Activated T-cell treated with anti-CD3 and anti-CD28 coated beads, Interleukin-2, amount 50 U/mL, for 48 hours (primary cell): ENCODE data around the gene ZNF445.

ENCODE experiments used
- DNase-seq, 2 experiments: peaks; one replicate each; pipeline ENCODE4 v3.0.0-alpha.2; 2020

The ZNF445 gene

DNA sequence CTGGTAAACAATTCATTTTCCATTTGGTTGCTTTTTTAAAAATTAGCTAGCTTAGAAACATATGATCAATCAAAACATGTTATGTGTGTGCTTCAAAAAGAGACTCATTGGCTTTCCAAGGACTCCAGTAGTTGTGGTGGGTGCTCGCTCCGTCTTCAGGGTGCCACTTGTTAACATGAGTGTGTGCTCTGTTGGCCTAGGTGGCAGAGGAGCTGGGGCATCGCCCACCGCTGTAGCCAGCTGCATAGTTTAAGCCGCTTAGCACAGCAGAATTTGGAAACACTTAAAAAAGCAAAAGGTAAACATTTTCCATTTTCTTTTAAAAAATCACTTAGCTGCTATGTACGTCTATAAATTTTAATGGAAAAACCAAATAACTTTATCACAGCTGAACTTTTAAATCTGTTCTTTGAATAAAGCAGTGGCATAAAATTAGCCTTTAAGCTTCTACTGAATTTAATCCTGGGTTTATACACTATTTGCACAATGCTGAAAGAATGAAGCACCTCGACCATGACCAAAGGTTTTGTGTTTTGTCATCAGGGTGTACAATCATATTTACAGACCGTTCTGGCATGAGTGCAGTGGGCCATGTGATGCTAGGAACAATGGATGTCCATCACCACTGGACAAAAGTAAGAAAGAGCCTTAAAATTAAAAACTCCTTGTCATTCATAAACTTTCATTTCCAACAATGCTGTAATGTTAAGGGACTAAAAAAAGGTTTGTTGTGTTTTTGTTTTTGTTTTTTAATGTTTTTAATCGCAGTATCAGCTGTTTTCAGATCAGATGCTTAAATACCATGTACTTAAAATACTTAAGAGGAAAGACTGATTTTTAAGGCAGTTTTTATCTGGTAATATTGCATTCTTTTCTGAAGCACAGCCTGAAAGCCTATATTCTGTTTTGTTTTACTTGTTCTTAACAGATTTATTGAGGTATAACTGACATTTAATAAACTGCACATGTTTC is 81.0 kb downstream of the ZNF445 start:
- no peak for DNase-seq

DNA sequence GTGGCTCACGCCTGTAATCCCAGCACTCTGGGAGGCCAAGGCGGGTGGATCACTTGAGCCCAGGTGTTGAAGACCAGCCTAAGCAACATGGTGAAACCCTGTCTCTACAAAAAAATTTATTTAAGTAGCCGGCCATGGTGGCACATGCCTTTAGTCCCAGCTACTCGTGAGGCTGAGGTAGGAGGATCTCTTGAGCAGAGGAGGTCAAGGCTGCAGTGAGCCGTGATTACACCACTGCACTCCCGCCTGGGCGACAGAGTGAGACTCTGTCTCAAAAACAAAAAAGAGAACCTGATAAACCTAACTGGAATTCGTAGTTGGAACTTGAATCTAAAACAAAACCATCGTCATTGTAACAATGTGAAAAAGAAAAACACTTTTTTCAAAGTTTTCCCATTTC is 81.8 kb downstream of the ZNF445 start:
- no peak for DNase-seq

DNA sequence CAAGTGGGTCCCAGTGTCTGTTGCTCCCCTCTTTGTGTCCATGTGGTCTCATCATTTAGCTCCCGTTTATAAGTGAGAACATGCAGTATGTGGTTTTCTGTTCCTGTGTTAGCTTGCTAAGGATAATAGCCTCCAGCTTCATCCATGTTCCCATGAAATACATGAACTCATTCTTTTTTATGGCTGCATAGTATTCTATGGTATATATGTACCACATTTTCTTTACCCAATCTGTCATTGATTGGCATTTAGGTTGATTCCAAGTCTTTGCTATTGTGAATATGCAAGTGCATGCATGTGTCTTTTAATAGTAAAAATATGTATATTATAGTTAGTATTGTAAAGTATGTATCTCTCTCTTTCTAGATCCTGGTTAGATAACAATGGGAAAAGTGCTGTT is 85.0 kb downstream of the ZNF445 start:
- no peak for DNase-seq

DNA sequence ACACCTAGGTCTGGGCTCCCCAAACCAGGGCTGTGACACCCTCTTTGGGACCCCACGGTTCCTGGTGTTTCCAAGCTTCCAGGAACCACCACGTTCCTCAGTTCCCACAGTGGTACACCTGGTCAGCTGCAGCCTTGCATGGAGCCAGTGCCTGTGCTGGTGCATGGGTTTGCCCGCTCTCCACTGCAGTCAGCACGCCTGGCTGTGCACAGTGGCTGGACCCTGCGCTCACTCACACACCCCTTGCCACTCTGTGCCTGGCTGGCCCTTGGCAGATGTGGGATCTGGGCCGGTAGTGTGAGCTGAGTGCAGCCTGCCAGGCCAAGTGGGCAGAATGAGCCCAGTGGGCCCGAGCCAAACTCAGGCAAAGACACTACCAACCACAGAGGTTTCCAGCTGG is 90.1 kb downstream of the ZNF445 start:
- DNase-seq, result no peak
